Fibroblast of villous mesenchyme (primary cell): ENCODE results near the gene PRPF6. TPM values are rescaled to one million over a fixed set of nuclear protein-coding genes. Genes with fewer than 3 reads are reported as not detected.

Experiments
- DNase-seq: peaks from one replicate; pipeline ENCODE4 v3.0.0-alpha.2; 2010; ENCODE audit warnings: low read depth
- H3K4me3 ChIP-seq: 2 replicates; pipeline ENCODE4 v1.5.1; 2011; ENCODE audit warnings: low read depth, mild to moderate bottlenecking, low read length
- total RNA-seq: library from RNA; depleted of rRNA; stranded (reverse); fragments of >200 nt; gene quantifications from 2 replicates; pipeline ENCODE4 v1.2.3, GENCODE V29; 2012
- TF ChIP-seq, protein P1 (sequence below): IDR thresholded peaks from 2 replicates; pipeline ENCODE4 v1.5.1; 2012; ENCODE audit warnings: low read depth, mild to moderate bottlenecking, low read length; ENCODE audit not compliant: insufficient read depth

The PRPF6 gene
- total RNA-seq, 1 donor, result 52.7 TPM

DNA sequence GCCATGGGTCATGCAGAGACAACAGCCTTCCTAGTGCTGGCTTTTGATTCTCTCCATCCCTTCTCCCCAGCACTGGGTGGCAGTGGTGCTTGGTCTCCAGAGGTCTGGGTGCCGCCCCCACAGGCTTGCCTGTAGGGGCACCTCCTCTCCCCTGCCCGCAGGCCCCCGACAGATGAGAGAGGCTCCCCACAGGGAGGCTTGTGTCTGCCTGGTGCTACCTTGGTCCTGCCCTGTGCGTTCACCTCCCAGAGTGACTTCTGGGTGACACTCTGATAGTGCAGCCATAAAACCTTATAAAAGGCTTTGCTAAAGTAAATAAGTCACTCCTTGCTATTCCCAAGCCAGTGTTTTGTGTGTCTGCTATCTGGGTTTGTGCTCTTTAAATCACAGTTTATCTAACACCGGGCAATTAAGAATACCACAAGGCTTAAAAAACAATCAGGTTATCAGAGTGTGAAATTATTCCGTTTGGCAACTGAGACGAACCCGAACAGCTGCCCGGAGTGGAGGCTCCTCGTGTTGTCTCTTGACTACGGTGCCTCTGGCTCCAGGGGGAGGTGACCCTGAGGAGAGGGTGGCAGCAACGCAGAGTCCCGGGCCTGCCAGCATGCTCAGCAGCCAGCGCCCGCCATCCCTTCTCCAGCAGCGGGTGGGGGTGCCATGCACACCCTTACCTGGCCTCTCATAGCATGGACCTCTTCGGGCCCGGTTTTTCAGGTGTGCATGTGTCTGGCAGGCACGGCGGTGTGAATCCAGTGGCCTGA lies 49.6 kb downstream of the PRPF6 start:
- TF ChIP-seq, protein P1, sequence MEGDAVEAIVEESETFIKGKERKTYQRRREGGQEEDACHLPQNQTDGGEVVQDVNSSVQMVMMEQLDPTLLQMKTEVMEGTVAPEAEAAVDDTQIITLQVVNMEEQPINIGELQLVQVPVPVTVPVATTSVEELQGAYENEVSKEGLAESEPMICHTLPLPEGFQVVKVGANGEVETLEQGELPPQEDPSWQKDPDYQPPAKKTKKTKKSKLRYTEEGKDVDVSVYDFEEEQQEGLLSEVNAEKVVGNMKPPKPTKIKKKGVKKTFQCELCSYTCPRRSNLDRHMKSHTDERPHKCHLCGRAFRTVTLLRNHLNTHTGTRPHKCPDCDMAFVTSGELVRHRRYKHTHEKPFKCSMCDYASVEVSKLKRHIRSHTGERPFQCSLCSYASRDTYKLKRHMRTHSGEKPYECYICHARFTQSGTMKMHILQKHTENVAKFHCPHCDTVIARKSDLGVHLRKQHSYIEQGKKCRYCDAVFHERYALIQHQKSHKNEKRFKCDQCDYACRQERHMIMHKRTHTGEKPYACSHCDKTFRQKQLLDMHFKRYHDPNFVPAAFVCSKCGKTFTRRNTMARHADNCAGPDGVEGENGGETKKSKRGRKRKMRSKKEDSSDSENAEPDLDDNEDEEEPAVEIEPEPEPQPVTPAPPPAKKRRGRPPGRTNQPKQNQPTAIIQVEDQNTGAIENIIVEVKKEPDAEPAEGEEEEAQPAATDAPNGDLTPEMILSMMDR, result no peak
- DNase-seq, result no peak
- H3K4me3 ChIP-seq, result no peak overlapping the region

- no peak for DNase-seq
- no peak overlapping the region for H3K4me3 ChIP-seq
- TF ChIP-seq, protein P1, result no peak
Observed at GRCh38 chr20:64031822-64032314, 50.9 kb downstream of the PRPF6 start.

DNA sequence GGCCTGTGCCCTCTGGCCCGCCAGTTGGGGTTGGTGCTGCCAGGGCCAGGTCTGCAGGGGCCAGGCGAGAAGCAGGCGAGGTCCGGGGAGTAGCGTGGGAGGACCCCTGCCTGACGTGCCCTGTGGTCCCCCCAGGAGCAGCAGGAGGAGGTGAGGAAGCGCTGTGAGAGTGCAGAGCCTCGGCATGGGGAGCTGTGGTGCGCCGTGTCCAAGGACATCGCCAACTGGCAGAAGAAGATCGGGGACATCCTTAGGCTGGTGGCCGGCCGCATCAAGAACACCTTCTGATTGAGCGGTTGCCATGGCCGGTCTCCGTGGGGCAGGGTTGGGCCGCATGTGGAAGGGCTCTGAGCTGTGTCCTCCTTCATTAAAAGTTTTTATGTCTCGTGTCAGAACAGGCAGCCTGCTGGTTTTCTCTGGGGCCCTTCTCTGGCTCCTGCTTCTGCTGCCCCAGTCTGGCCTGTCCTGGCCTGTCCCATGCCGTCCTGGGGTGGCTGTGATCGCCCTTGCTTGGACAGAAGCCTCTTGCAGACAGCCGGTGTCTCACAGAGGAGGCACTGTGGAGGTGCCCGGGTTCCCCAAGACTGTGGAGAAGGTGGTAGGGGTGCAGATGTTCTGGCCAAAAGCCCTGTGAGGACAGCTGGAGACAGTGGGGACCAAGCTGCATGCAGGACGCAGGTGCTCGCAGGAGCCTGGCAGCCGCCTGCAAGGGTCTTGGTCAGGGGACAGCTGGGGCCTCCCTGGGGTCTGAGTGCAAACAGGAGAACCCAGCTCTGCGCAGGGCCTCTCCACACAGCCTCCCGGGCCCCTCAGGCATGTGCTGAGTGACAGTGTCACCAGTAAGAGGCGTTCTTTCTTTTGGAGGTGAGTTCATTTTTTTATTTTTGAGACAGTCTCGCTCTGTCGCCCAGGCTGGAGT lies 52.0 kb downstream of the PRPF6 start:
- DNase-seq, result no peak
- TF ChIP-seq, protein P1, result no peak
- H3K4me3 ChIP-seq, result no peak overlapping the region

- no peak overlapping the region for H3K4me3 ChIP-seq
- TF ChIP-seq, protein P1, result no peak
- peak; percentile 67 for DNase-seq
Observed at GRCh38 chr20:64033981-64034493, 53.1 kb downstream of the PRPF6 start.

- no peak overlapping the region for H3K4me3 ChIP-seq
- DNase-seq, result no peak
- TF ChIP-seq, protein P1, result no peak
Observed at GRCh38 chr20:64035066-64035932, 54.4 kb downstream of the PRPF6 start.

DNA sequence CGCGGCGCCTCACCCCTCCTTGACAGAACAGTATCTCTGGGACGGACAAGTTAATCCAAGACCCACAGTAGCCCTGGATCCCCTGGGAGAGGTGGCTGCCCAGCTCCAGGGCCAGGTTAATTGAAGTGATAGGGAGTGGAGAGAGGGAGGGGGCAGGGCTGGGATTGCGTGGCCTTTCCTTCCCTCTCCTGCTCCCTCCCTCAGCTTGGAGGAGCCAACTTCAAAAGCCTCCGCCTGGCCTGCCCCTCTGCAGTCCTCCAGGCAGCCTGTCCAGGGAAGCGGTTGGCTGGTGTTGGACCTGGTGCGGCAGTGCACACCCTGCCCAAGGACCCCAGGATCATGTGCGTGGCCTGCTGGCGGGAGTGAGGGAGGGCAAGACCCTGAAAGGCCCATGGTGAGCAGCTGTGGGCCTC lies 55.0 kb downstream of the PRPF6 start, which contains the start of gene C20orf204:
C20orf204 (plus strand) TSS at position 250 of the 413 bp plus-strand sequence; CDS start at position 392, 142 bp downstream.
- no peak for DNase-seq
- TF ChIP-seq, protein P1, result no peak
- no peak within 1 kb of the TSS for H3K4me3 ChIP-seq
